ENCODE results near the gene LSG1.
A peak's percentile ranks its signal among the peaks of the same experiment; 100 is the strongest.

Gene LSG1

DNA sequence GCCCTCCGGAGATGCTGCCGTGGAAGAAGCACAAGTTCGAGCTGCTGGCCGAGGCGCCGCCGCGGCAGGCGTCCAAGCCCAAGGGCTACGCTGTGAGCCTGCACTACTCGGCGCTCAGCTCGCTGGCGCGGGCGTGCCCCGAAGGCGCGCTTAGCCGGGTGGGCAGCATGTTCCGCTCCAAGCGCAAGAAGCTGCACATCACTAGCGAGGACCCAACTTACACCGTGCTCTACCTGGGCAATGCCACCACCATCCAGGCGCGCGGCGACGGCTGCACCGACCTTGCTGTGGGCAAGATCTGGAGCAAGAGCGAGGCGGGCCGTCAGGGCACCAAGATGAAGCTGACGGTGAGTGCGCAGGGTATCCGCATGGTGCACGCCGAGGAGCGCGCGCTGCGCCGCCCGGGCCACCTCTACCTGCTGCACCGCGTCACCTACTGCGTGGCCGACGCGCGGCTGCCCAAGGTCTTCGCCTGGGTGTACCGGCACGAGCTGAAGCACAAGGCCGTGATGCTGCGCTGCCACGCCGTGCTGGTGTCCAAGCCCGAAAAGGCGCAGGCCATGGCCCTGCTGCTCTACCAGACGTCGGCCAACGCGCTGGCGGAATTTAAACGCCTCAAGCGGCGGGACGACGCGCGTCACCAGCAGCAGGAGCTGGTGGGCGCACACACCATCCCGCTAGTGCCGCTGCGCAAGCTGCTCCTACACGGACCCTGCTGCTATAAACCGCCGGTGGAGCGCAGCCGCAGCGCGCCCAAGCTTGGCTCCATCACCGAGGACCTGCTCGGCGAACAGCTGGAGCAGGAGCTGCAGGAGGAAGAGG lies 15.0 kb upstream of the LSG1 start:
- peak; percentile 33 for DNase-seq

DNA sequence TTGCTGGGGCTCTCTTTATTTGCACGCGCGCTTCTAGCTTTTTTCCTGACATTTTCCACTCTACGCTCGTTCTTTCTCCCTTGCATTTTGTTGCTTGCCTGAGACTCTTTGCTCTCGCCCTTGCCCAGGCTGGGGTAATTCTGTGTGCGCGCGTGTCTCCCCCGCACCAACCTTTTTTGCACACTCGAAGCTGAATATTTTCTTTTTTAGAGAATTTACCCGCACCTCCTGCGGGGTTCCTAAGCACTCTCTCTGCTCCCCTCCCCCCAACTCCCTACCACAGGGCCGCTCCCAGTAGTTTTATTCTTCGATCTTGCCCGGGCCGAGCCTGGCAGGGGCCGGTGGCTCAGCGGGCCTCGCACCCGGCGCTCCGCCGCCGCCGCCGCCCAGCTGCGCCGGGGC lies 14.4 kb upstream of the LSG1 start:
- DNase-seq, result peak; percentile 6

DNA sequence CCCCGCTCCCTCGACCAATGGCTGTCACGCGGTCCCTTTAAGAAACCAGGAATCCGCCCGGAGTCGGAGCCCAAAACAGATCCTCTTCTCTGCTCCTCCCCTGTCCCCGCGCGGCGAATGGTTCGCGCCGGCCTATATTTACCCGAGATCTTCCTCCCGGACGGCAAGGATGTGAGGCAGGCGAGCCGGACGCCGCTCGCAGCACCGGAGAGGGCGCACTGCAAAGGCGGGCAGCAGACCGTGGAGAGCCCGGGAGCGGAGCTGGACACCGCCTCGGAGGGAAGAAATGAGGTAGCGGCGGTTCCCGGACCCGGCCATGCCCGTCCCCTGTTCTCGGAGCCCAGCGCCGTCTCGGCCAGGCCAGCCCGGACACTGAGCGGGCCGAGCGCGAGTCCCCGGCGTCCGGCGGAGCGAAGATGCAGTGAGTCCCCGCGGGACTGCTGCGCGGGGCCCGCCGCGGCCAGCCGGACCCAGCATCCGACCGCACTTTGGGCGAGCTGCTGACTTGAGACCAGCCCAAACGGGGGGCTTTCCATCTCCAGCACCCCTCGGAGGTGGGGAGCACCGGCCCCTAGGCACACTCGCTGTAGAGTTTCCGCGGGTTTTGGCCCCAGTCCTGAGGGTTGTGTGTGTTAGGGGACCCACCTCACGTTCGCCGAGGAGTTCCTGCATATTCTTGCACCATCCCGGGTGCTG lies 13.9 kb upstream of the LSG1 start, which contains the start of gene FAM43A:
FAM43A (plus strand) TSS at position 166 of the 696 bp plus-strand sequence. CDS start 944 bp downstream, outside the sequence.
- peak; percentile 91 for DNase-seq

DNA sequence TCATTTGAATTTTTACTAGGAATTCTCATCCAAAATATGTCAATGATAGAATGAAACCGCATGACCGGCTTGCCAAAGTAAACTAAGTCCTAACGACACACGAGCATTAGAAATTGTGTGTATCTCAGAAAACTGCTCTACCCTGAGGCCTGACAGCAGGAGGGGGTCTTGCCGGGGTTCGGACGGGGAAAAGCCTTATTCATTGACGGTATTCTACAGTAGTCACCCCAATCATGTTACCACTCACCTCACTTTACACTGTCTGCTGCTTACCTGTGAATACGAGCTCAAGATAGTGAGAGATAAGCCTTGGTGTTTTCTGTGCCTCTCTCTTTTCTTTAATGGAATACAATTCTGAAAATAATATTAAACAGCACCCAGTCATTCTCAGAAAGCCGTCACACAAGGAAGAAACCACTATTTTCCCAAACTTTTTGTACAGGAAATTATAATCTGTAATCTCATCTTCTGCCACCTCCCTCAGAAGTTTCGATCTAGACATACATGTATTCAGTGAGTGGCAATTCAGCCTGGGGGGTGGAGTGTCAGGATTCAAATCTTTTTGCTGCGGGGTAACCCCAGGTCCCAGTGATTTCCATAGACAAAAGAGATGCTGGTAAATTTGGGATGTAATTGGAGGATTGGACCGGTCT lies 13.2 kb upstream of the LSG1 start:
- peak; percentile 82 for DNase-seq

DNA sequence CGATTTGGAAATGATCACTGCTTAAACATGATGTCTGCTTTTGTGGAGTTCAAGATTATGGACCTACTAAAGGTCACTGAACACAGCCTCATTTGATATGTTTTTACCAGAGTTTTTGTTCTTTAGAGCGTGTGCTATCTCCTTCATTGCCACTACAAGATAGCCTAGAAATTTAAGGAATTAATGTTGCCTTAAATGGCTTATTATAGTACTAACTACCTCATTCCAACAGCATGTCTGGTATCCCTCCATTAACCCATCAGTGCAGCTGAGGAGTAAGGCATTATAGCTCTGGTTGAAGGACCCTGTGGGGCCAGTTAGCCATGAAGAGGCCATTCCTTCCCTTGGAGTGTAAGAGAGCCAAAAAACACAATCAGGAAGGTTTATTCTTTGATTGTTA lies 11.4 kb upstream of the LSG1 start:
- no peak for DNase-seq

DNA sequence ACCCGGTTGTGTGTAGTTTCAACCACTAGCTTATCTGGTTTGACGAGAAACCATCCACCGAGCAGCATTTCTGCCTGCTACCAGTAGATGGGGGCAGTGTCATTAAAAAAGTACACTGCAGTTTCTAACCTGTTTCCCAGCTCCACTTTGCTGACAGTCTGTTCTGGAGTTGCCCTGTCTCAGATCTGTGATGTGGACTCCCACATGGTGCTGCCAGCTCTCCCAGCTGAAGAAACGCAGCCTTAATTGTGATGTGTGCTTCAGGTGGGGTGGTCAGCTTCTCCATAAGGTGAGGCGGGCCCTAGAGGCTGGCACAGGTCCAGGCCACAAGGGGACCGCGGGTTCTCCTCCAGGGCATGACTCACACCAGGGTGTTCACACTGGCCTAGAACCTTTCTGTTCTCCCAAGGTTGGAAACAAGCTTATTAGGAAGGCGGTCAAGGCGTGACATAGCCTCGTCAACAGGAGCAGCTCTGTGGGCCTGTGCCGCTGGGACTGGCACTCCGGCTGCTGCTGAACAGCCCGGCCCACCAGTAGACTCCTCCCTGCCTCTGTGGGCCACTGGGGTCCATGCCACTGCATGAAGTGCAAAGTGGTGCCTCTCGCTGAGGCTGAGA lies 10.8 kb upstream of the LSG1 start:
- peak; percentile 85 for DNase-seq

DNA sequence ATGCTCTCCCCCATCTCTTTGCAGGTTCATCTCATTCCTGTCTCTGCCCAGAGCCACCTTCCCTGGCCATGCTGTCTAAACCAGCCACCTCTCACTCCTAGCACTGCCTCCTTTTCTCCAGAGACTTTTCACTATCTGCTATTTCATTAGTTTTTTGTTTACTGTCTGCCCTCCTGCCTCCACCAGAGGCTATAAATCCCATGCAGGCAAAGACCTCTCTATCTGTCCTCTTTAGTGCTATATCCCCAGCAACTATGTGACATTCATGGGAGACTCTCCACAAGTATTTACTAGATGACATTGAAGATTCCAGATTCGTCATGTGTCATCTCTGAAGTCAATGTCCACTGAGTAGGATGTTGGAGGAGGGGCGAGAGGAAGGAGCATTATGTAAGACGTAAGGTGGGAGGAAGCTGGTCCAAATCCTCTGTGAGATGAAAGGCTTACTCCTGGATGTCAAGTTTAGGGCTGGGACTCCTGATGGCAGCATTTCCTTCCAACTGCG lies 10.2 kb upstream of the LSG1 start:
- no peak for DNase-seq

DNA sequence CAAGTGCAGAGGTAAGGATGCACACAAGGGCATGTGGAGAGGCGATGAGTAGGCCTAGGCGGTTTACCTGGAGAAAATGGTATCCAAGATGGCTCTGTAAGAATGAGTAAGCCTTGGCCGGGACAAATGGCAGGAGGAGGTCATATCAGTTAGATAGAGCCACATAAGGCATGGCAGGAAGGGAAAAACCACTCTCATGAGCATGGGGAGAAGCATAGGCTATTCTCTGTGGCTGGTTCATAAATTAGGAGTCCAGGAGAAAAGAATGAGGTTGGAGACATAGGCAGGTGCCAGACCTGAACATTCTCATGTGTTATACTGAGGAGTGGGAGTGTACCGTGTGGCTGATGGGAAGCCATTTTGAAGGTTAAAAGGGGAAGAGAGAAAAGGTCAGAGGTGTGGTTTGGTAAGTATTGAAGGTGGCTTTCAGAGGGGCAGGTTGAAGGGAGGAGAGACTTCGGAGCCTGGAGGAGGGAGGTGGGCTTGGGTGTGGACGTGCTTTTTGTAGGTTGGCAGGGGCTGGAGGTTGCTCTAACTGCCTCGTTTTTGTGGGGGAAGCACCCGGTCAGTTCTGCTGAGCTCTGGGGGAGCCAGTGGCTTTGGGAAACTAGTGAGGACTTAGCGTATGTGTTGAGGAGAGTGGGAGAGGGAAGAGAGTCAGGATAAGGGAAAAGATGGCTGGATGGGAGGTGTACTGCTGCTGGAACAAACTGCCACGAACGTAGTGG lies 9.1 kb upstream of the LSG1 start:
- no peak for DNase-seq

DNA sequence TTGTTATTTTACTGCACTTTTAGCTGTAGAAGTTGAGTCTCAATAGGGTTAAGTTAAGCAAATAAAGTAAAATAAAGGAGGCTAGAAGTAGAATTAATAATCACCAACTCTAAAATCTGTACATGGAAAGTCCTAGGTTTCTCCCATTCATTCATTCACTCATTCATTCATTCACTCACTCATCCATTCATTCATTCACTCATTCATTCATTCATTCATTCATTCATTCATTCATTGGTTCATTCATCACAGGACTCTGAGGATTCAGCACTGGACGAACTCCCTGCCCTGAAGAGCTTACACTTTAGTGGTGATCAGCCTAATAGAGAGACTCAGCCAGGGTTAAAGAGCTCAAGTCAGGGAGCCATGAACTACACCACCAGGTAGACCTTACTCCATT lies 4.5 kb upstream of the LSG1 start:
- DNase-seq, result no peak

DNA sequence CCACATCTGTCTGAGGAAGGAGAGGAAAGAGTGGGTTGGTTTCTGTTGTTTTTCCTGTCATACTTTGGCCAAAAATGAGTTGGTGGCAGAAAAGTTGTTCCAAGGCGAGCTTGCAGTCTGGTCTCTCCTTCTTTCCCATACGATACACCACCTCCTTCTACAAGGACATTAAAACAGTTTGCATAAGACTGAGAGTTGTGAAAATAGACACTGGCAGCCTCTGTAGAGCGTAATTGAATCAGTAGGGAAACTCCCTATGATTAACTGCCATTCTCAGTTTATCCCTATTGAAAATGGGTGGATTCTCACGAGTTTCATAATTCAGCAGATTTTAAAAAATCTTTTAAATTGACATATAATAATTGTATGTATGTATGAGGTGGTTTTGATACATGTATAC lies 3.7 kb upstream of the LSG1 start:
- peak; percentile 47 for DNase-seq

DNA sequence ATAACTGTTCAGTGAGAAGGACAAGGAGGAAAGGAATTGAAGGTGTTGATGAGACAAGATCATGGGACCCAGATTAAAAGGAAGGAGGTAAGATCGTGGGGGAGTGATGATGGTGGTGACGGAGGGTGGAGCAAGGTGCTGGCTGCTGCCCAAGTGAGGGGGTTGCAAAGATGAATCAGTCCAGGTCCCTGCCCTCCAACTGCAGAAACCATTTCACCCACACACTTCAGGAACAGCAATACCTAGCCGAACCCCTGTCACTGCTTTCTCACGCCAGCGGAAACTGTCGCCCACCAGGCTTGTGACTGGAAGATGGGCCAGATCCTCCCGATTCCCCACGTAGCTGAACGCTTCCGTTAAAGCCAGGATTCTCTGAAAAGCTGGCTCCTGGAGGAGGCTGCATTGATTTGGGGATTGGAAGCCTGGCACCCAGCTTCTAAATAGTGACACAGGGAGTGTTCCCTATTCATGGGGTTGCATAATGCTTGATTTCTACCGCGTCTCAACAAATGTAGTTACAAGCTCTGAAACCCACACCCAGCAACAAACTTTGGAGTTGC lies 3.2 kb upstream of the LSG1 start:
- peak; percentile 73 for DNase-seq

DNA sequence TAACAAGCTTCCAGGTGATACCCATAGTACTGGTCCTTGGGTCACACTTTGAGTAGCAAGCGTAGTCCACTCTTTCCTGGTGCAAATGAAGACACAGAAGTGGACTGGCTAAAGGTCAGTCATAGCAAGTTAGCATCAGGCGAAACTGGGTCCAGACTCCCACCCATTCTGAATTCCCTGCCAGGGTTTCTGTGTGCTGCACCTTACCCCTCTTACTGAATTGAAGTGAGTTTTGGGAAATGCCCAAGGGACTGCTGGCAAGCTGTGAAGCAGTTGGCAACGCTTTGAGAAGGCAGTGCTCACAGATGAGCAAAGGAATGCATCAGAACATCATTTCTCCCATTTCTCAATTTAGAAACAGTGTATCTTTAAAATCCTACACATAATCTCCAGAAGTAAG lies 1.8 kb upstream of the LSG1 start:
- no peak for DNase-seq

DNA sequence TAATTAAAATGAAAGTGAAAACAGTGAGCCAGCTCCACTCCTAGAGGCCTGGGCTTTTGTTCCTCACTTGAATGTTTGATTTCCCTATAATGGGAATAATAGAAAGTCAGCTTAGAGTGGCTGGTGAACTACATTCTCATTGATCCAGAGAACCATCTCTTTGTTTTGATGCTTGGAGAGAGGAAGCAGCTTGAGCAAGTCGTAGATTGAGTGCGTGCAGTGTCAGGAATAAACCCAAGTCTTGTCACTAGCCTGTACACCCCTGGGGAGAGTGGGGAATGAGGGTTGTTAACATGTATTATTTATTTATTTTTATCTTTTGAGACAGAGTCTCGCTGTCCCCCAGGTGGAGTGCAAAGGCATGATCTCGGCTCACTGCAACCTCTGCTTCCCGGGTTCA lies 885 bp upstream of the LSG1 start:
- DNase-seq, result no peak

DNA sequence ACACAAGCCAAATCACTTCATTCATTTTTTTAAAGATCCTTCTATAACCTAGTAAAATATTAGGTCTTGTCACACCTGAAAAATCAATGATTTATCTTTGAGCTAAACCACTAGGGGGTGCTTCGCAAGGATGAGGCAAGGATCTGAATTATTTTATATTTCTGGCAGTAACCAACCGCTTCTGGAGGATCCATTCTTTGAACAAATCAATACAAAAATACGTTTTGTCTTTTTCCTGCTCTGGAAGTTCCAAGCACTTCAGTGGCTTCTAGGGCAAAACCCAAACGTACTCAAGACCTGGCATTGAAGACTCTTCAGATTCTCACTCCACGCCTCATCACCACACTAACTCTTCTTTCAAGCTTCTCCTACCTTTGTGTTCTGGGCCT lies 486 bp downstream of the LSG1 start:
- DNase-seq, result peak; percentile 59

DNA sequence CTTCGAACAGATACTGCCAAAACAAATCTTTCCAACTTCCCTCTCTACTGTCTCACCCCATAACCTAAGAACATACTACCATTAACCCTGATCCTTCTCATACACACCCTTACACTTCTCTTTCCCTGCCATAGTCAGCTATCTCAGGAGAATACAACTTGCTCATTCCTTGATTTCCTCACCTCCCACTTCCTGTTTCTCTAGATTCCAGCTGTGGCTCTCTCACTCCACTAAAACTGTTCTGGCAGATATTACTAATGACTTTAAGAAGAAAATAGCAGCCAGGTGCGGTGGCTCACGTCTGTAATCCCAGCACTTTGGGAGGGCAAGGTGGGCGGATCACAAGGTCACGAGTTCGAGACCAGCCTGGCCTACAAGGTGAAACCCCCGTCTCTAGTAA lies 4.6 kb downstream of the LSG1 start:
- DNase-seq, result no peak

DNA sequence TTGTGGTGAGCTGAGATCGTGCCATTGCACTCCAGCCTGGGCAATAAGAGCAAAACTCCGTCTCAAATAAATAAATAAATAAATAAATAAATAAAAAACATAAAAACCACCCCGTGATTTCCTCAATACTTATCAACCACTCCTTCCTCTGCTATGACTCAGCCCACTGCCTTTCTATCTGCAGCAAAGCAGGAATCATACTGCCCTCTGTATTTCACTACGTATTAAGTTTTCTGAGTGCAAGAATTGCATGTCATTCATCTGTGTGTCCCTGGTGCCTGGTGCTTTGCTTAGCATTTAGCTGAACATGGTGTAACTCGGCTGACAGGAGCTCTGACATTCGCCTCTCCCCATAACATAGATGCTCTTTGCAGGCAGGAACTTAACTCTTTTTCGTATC lies 7.1 kb downstream of the LSG1 start:
- no peak for DNase-seq

DNA sequence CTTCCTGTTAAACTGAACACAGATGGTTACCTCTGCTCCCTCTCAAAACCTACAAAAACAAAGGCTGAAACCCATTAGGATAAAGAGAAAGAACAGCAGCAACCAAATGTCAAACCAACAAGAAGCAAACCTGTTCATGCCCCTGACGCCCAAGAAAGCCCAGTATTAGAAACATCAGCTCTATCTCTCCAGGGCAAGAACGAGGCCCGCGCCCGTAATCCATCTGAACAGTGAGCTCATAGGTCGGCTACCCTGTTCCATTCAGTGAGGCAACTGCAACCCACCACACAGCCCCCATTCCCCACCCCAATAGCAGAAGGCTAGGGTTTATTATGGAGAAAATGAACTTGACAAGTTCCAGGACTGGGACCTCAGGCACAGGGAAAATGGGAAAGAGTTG lies 10.0 kb downstream of the LSG1 start:
- DNase-seq, result no peak

DNA sequence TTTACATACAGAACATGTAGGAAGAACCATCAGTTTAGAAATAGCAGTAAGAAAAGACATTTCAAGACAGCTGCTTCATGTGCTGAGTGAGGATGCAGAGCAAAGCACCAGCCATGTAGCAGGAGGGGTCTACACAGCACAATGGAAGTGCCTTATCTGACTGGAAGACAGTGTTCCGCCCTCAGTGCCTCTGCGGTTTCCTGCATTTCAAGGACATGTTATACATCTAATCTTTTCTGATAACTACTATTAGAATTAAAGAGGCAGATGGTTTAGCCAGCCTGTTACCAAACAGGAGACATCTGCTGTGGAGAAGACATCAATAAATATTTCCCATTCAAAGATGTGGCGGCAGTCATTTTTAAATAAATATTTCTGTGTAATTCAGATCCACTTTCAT lies 10.6 kb downstream of the LSG1 start:
- DNase-seq, result no peak

DNA sequence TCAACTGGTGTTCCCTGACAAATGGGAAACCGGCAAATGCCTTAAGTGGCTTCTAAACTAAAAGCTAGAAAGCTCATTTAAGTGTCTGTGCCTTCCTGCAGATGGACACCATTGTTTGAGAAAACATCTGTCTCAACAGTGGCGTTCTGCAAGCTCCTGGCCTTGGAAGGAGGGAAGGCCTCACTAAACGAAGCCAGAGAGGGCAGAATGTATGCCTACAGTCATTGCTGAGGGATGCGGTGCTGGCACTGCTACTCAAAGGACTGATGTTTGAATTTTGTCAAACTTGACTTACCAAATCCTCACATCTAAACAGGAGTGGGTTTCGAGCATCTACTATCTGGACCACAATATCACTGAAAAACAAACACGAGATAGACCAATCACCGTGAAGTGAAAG lies 12.2 kb downstream of the LSG1 start:
- no peak for DNase-seq

DNA sequence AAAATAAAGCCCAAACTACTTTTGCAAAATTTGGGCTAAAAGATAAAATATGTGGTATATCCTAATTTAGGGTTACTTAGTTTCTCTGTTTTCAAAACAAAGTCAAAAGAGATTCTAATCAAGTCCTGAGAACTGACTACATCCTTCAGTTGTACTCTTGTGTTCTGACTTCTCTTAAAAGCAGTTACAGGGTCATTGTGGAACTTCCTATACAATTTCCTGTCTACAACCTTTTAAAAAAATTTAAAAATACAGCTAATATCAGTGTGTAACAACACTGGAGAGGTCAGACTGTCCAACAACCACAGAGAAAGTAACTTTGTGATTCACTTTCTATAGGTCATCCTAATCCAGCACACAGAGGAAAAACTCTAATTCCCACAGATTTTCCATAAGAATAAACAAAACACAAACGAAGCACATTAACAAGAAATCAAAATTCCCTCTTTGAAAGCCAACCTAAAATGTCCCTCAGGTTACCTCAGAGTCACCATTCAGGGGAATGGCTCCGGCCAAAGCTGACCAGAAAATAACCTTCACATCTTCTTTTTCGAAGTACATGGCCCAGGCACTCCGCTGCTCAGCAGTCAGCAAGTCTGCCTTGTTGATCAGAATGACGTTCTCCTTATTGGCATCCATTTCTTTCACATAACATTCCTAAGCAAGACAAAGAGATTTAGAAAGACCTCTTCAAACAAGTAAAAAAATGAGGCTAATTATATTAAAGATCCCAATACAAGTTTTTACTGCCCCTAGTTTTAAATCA lies 13.3 kb downstream of the LSG1 start:
- DNase-seq, result no peak

DNA sequence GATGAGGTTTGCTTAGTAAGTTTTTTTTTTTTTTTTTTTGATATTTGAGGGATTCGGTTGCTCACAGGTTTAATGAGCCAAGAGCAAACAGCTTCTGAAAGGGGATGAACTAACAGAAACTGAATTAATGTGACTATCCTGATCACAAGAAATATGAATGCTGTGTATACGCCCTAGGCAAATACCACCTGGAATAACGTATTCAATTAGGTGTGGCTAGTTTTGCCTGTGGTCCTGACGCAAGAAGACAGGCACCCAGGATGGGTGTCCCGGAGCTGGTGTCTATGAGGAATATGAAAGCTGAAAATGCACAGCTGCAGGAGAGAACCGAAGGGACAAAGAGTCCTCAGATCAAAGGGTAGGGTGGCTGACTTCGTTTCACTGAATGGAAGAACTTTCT lies 14.6 kb downstream of the LSG1 start:
- no peak for DNase-seq
